GM19043 (cell line): Measurements from ENCODE around the gene OXCT1.
"Not testable (repeated sequence)": the region's sequence is repeated elsewhere in the genome, so short reads cannot be mapped to it uniquely, and the experiment has no call there.

ENCODE experiments used
- ATAC-seq: cut with Tn5 transposase; IDR thresholded peaks from one replicate; pipeline ENCODE4 v1.9.1; 2021; ENCODE audit warnings: low read depth; ENCODE audit not compliant: unreplicated experiment

OXCT1 gene

DNA sequence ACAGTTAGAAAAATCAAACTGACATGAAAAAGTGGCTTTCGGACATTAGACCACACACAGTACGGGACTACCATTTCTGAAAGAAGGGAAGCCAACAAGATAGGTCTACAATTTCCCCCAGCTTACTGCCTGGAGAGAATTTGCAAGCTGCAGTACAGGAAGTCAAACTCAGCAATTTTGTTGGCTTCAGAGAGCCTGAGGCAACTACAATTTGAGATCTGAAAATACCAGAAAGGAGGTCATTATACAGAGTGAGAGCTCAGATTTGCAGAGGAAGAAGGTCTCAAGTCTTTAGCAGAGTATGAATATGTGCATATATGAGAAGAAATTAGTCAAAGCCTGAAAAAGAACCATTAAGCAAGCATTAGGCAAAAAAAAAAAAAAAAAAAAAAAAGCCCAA, 83.0 kb downstream of the OXCT1 start:
- ATAC-seq: no peak

DNA sequence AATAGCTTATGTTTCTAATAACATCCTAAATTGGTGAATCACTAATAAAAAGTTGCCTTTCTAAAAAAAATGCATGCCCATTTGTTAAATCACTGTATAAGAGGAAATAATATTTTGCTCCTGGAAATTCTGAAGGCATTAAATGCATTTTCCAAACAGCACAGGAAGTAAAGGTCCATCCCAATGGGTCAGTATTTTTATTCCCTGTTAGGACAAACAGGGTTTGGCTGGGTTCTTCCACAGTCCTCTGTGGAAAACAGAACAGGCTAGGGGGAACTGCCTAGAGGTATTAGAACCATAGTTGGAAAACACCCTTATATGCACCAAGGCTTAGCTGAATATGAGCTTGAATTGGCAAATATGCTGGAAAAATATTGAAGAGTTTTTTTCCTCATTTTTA, 85.2 kb downstream of the OXCT1 start:
- ATAC-seq: no peak

DNA sequence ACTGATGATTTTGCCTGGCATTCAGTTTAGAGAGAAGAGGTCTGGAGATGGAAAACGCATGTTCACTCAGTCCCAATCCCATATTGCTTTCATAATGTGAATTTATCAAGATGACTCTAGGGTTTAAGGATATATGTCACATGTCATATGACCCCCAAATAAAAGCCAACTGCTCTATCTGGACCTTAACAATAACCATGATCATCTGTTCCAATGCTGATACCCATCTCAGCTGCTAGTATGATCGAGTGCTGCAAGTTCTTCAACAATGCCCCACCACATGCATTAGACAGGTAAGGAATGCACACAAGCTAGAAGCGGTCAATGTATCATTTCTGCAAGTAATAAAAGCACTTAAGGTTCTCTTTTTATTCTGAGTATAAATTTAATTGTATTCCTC, 91.8 kb downstream of the OXCT1 start:
- no peak for ATAC-seq

DNA sequence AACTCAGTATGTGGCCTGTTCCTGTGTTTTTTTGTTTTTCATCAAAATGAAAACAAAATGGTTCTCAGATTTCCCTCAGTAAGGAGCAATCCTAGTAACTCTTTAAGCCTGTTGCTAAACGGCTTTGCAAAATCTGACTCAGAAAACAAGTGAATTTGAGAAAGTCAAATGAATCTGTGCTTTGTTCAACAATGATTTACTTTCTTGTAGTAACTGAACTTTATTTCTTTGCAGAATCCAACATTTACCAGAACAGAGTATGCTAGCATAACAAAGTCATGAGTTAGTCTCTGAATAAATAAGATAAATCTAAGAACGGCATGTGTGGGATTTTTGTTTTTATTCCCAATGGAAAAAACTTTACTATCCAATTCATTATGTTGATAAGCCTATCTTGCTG, 93.8 kb downstream of the OXCT1 start:
- ATAC-seq: no peak

DNA sequence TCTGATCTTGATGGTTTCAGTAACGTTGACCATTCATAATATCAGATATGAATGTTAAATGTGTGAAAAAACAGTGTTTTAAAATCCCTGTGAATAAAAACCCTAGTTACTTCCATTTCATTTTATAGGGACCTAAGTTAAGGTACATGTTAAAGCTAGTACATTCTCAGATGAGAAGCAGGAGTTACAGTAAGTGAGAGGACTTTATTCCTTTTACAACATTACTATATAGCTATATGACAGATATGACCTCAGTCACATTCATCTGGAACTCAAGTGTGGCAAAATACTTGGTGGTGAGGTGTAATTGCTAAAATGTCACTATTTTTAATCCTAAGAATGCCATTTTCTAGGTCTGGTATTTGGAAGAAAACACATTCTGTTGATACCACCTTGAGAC, 96.4 kb downstream of the OXCT1 start:
- ATAC-seq: no peak

DNA sequence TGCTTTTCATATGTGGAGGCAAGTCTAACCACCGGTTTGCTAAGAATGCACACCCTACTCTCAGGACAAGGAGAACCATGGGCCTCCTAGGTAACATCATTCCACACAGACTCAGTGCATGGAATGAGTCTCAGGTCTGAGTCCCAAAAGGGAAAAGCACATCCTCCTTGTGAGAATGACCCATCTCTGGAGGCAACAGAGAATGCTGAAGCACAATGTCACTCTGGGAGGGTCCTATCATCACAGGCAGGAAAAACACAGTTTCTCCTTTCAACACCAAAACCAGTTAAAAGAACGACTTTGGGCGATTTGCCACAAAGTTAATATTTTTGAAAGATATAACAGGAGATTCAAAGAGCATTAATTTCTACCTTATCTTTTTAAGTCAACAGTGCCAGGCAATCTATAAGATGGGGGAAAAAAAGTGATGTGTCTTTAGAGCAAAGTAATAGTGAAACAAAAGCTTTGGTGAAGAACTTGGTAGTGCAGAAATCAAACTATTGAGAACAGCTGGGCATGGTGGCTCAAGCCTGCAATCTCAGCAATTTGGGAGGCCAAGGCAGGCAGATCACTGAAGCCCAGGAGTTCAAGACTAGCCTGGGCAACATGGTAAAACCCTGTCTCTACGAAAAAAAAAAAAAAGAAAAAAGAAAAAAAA, 97.3 kb downstream of the OXCT1 start:
- no peak for ATAC-seq

DNA sequence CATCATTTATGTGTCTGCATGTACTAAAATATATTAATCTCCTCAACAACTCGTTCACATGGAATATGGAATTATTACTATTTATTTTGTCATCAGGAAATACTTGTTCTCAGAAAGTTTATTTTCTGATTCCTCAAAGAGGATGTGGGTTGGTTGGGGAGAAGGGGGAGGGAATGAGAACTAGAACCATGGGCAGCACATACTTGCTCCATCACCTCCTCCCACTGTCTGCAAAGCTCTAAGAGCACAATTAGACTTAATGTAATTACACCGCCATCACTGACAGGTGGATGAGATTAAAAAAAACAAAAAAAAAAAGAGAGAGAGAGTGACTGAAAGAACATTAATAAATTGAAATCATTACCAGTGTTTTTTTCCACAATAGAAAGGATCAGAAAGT, 98.2 kb downstream of the OXCT1 start:
- ATAC-seq: no peak

DNA sequence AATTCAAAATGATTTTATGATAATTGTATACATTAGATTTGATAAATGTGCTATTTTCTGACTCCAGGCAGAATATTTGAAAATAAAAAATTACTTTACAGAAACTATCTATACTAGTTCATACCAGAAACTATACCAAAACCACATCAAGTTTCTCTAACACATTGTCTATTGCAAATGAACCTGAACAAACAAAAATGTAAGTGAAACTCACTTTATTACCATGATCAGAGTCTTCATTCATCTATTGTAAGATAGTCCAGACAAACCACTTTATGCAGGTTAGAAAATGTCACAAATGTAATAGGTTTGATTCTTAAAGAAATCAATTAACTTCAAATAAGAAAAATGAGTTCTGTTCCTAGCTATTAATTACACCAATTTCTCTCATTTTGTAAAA, 99.4 kb downstream of the OXCT1 start:
- peak; percentile 78 for ATAC-seq

DNA sequence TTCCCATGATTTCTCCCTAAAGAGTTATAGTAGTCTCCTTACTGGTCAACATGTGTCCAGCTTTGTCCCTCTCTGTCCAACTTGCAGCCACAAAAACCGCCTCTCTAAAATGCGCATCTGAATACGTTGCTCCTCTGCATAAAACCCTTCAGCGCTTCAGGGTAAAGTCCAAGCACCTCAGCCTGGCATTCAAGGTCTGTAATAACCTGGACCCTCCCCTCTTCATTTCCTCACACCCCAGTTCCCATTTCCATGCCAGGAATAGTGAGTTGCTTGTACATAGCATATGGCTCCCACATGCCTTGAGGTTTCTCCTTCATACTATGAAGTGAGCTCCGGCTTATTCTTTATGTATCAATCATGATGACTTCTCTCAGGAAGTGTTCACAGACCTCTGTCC, 101.5 kb downstream of the OXCT1 start:
- ATAC-seq: no peak

DNA sequence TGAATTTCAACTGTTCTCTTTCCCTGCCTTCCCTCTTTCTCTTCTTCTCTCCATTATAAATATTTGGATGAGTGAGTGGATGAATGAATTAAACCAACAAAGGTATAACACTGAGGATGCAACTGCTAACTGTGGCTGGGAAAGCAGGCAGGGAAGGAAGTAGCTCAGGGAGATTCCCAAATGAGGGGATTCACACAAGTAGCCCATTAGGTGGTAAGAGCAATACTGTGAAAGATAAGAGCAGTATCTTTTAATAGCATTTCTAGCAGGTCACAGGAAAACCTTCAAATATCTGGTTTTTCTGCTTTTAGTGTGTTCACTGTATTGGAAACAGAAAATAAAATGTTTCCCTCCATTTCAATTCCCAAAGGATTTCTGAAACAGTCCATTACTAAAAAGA, 105.6 kb downstream of the OXCT1 start:
- no peak for ATAC-seq

DNA sequence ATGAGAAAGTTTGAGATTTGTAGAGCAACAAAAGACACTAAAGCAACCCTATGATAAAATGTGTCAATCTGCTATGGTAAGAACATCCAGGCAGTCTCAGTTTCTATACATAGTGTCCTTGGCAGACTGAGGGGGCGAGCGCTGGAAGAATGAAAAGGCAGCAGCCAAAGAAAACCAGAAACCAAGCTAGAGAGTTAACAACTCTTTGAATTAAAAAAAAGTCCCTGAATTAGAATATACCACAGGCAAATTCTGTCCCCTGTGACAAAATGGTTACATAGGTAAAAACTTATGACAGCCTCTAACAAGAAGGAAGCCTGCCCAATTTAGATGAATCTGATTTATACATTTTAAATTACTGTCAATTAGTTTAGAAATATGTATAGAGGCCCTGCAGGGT, 106.7 kb downstream of the OXCT1 start:
- no peak for ATAC-seq

DNA sequence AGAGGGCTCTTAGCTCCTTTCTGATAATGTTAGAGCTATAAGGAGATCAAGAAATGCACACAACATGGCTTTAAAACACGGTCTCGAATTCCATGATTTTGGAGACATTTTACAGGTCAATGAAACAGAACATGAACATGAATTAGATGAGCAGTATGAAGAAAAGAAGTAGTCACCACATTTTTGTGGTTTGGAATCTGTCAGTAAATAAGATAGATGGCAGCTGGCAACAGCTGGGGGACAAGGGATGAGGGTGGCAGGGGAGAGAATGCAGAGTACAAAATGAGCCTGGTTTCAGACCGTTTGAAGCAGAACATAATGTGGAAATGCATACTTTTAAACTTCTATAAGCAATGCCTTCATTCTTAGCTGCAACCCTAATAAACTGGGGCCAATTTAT, 107.1 kb downstream of the OXCT1 start:
- ATAC-seq: no peak

DNA sequence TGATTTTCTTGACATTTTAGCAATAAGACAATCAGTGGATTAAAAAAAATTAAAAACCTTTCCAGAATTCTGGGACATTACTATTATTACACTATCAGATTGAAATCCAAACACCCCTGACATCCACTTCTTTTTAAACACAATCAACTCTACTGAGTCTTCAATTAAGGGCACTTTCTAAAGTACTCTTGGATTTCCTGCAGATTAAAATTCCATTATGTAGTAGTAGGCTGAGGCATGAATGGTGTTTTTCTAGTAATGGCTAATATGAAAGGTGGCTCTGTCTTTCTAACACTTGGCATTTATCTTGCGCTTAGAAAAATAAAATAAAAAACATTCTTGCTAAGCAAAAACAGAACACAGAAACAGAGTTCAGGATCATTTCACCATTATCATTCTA, 107.8 kb downstream of the OXCT1 start:
- ATAC-seq: no peak

DNA sequence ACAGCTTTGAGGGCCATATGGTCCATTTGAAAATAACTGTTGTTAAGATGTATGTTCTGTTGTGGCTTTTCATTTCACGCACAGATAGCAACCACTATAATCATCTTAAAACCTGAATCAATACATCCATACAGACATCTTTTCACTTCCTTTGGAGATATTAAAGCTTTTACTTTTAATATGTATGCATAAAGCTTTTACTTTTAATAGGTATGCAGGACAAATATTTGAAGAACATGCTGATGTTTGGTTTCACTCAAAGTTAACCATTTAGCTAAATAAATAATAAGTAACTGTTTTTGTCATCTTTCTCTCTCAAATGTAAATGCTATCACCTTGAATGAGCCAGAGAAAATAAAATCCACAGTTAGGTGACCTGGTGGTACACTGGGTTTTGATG, 108.6 kb downstream of the OXCT1 start:
- no peak for ATAC-seq

DNA sequence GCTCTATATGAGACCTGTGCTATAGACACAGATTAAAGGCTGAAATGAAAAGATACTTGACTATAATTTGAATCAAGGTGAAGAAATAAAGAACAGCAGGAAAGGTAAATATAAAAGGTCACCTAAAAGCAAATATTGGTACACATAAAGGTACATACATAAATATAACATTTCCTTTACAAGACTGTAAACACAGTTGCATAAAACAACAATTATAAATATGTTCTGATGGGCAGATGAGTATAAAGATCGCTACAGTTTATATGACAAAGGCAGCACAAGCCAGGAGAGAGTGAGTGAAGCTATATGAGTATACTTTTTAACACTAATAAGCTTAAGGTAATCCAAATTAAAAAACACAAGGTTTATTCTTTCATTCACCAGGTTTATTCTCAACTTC, 114.5 kb downstream of the OXCT1 start:
- no peak for ATAC-seq

DNA sequence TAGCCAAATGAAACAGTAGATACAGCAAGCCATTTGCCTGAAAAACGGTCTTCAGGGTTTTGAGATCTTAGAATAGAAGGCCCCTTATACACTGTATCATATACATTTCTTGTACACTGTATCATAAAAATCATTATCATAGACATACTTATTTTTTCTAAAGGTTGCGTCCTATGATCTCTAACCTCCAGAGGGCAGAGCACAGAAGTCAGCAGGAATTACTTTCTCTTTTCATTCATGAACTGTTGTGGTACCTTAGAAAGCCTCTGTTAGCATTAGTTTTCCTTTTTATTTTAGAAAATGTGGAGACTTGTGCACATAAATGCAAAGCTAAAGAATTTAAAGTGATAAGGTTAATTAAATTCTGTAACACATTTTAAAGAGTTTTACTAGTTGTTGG, 115.4 kb downstream of the OXCT1 start:
- no peak for ATAC-seq

DNA sequence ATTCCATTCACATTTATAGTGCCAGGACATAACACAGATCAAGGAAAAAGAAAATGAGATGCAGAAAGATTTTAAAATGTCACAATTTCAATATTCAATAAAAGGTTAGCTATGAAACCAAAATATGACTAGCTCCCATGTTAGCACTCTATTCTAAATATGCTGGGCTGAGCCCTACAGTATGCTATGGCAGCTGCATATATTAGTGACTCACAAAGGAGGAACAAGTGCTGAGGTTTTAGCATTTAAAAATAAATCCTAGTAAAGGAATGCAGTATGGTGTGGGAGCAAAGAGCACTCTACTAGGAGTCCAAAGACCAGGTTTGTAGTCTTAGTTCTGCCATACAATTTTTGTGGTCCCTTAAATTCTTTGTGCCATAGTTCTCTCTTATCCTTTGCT, 118.4 kb downstream of the OXCT1 start:
- no peak for ATAC-seq

DNA sequence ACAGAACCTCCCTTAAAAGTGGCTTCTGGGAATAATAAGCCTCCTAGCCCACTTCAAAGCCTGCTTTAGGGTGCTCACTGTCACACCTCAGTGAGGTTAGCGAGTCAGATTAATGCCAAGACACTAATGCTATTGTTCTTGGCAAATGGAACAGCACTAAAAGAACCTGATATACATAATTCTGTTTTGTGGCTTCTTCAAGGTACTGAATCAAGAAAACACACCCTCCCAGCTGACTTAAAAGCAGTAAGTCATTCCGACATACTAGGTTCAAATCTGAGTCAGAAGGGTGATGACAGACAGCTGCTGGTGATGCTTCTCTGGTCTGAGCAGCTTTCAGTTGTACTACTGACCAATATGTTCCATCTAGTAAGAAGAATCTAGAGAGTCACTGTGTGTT, 121.6 kb downstream of the OXCT1 start:
- ATAC-seq: peak; percentile 99

DNA sequence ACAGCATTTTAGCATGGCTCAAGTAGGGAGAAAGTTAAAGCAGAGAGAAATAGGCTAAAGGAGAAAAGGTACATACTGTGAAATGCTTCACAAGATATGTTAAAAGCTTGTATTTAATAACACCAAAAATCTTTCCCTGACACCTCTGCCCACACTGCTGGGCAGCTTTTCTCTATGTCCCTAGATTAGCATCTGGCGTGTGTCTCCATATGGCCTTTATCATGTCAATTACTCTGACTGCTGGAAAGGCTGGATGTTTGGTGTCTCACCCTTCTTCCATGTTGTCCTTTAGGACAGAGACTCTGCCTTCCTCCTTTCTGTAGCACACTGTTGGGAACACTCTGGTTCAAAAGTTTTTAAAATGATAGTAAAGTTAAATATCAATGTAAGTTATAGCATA, 122.5 kb downstream of the OXCT1 start:
- ATAC-seq: no peak

DNA sequence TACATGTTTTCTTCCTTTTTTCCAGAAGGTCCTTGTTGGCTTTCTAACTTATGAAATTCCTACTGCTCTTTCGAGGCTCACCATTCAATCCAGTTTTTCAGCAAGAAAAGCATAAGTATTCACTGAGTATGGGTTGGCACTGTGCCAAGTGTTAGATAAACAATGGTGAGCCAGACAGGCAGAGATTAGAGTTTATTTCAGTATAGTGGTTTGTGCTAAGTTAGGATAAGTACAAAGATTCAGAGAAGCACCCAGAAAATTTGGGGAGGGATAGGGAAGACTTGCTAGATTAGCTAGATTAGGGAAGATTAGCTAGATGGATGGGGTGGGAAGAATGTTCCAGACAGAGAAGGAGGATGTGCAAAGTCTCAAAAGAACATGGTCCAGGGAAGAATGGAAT, 122.9 kb downstream of the OXCT1 start:
- no peak for ATAC-seq

DNA sequence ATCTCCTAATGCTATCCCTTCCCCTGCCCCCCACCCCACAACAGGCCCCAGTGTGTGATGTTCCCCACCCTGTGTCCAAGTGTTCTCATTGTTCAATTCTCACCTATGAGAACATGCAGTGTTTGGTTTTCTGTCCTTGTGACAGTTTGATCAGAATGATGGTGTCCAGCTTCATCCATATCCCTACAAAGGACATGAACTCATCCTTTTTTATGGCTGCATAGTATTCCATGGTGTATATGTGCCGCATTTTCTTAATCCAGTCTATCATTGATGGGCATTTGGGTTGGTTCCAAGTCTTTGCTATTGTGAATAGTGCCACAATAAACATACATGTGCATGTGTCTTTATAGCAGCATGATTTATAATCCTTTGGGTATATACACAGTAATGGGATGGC, 127.6 kb downstream of the OXCT1 start:
- not testable (repeated sequence) for ATAC-seq

DNA sequence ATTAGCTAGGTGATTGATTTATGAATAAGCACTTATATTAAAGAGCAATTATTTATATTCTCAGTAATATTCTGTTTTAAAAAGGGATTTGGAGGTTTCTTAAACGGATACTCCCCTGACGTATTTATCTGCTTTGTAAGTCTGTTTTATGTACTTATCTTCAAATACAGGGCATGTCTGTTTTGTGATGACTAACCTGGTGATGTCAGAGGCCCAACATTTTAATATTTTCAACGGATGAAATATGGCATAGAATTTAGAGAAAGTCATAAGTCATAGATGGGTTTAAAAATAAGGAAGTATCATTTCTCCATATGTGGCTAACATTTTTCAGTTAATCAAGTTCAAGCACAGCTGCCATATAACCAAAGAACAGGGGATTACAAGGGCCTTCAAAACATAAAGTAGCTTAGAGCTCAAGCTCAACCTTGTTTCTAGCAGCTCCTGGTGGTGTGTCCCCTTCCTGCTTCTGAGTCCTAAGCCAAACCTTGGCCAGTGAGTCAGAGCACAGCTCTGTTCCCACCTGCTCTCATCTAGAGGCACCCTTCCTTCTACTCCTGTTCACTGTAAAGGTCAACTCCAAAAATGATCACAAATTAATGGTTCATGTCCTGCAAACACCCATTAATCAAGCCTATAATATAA, 131.4 kb downstream of the OXCT1 start:
- no peak for ATAC-seq

DNA sequence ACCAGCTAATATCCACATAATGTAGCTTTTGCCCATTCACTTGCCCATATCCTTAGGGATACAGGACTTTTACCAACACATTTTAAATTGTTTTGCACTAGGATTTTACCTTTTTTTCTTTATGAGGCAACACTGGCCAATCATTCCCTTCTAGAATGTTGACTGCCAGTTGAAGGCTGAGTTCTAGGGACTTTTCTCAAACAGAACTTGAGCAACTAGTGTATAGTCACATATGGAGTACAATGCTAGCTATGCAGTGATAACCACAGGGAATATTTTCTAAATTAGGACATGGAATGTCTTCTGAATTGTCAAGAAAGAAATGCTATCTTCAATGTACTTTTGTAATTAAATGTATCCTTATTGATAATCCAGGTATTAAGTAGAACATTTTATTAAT, 133.6 kb downstream of the OXCT1 start:
- ATAC-seq: no peak
